SW 1271 (cell line): ENCODE results near the gene INS.

Experiments used
- DNase-seq, 2 experiments: peaks; one replicate each; lab custom pipeline; 2025; lab: John Stamatoyannopoulos, UW

The INS gene

DNA sequence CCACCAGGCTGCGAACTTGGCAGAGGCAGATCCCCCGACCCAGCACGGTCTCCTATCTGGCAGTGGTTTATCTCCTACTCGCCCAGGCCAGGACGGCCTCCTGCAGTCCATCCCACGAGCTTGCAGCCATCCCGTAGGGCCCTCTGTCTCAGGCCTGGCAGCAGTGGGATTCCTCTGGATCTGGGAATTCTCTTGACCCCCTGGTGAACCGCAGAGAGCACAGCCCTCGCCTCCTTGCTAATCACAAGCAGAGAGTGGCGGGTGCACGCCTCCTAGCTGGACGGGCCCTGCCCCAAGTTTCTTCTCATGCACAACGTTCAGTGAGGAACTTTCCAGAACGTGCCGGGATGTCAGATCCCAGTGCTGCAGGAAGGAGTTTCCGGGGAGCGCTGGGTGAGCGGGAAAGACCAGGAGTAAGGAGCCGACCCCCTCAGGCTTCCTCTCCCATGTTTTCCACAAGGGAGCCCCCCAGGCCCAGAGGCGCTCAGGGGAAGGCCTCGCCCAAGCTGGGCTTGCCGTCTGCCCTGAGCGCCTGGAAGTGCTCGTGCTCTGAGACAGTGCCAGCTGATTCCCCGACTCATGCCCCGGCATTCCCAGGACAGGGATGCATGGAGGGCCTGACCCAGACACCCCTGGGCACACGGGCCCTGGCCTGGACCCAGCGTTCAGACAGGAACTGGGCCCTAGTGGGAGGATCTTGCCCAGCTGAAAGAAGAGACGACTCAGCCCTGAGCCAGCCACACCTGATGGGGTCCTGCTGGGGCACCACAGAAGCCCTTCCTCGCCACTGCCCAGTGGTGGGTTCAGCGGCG, 46.4 kb downstream of the INS start:
- DNase-seq, result no peak

DNA sequence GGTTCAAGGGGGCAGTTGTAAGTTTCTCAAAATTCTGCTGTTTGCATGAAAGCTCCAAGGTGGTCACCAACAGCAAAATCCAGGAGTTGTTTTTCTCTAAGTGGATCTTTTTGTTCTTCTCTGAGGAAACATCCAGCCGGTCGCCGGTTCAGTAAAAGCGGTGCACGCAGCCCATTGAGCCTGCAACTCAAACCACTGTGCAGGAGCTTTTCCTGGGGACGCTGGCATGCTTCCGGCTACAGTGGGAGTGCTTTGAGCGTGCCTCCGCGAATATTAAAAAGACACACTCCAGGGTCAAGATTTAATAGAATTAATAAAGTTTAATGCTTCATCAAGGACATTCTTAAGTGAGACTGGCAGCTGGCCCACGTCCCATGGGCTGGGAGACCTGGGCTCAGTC, 47.2 kb downstream of the INS start:
- no peak for DNase-seq

DNA sequence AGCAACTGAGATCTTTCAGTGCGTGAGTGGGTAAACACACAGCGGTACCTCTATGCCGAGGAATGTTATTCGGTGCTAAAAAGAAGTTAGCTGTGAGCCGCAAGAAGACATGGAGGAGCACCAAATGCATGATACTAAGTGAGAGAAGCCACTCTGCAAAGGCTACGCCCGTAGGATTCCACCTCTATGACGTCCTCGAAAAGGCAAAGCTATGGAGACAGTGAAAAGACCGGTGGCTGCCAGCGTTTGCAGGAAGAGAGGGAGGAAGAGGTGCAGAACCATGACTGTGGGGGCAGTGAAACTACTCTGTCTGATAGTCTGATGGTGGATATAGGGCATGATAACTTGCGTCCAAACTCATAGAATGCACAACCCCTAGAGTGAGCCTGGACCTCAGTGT, 50.5 kb downstream of the INS start:
- DNase-seq, result no peak
